ENCODE measurements around the gene TFR2.
"Not testable (repeated sequence)": the region's sequence is repeated elsewhere in the genome, so short reads cannot be mapped to it uniquely, and the experiment has no call there.

The TFR2 gene

DNA sequence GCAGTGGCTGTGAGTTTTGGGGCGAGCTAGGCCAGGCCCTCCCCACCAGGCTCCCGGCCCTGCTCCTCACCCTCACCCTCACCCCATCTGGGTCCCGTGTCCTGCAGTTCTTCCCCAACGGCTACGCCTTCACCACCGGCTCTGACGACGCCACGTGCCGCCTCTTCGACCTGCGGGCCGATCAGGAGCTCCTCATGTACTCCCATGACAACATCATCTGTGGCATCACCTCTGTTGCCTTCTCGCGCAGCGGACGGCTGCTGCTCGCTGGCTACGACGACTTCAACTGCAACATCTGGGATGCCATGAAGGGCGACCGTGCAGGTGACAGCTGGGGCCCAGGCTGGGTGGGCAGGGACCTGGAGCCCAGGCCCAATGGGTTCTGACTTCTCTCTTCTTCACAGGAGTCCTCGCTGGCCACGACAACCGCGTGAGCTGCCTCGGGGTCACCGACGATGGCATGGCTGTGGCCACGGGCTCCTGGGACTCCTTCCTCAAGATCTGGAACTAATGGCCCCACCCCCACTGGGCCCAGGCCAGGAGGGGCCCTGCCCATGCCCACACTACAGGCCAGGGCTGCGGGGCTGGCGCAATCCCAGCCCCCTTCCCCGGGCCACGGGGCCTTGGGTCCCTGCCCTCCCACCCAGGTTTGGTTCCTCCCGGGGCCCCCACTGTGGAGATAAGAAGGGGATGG lies 37.1 kb upstream of the TFR2 start:
- DNase-seq, result no peak

- no peak for DNase-seq
Measured at GRCh38 chr7:100677308-100678267, 36.2 kb upstream of the TFR2 start.

DNA sequence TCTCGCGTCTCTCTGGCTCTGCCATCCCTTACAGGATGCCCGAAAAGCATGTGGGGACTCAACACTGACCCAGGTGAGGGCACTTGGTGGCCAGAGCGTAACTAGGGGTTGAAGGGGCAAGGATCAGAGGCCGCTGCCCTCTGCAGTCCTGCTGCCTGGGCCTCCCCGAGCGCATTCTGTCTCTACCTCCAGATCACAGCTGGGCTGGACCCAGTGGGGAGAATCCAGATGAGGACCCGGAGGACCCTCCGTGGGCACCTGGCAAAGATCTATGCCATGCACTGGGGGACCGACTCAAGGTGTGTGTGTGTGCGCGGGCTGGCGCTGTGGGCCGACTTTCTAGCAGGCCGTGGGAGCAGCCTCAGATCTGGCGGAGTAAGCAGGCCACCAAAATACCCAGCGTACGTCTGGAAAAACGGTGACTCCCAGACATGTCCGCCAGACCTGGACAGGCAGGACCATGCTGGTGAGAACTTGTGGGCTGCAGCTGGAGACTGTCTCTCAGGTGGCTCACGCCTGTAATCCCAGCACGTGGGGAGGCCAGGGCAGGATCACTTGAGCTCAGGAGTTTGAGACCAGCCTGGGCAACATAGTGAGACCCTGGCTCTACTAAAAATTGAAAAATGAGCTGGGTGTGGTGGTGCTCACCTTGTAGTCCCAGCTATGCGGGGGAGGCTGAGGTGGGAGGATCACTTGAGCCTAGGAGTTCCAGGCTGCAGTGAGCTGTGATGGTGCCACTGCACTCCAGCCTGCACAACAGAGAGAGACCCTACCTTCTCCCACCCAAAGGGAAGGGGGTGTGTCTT lies 35.4 kb upstream of the TFR2 start:
- DNase-seq, result no peak

DNA sequence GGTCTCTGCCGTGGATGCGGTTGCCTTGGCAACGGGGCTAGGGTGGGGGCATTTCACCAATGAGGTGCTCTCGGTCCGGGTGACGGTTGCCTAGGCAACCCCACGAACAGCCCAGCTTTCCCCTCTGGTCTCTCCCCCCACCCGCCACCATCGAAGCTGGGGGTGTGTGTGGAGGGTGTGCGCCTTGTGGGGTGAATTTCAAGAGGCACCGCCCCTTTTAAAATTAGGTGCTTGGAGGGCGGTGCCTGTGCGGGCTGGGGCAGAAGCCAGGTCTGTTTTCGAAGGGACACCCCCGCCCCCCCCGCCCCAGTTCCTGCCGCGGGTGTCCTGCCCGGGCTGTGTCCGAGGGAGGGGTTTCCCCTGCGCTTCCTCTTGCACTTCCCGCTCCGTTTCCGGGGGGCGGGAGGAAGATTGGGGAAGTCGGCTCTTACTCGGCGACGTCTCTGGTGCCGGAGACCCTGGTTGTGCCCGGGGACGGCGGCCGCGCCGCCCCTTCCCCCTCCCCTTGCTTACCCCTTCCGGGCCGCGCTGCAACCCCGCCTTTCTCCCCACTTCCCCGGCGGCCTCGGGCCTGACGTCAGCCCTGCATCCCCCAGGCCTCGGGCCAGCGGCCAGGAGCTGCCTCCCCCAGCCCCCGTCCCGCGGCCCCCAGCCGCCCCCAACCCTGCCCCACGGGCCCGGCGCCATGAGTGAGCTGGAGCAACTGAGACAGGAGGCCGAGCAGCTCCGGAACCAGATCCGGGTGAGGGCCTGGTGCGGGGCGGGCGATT lies 34.4 kb upstream of the TFR2 start:
- peak; percentile 77 to 85 (median 84) for DNase-seq

- DNase-seq, result no peak
Measured at GRCh38 chr7:100675105-100675451, 33.7 kb upstream of the TFR2 start.

DNA sequence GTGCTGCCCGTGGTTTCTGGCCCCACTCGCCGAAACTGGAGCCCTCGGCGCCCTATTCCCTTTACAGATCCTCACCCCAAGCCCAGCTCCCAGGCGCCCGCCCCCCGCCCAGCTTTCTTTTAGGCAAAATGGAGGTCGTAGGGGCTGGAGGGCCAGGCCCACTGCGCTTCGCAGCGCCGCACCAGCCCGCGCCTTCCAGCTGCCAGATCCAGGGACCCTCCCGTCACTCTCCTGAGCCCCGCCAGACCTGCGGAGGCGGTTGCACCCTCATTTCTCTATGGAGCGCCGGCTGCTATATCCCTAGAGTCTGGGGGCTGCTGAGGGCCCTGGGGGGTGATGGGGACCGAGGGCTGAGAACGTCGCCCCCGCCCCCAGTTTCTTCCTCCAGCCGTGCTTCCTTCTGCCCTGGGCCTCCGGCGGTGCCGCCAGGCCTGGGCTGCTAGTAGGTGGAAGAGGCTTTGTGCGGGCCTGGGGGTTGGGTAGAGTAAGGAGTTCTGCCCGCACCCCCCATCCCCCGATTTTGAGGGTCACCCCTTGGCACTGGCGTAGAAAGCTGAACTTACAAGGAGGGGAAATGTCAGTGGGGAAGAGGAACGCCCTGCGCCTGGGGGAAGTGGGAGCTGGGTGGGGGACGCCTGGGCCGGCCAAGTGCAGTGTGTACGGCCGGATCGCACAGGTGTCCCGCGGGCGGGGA lies 33.2 kb upstream of the TFR2 start:
- peak; percentile 24 to 71 (median 62) for DNase-seq

DNA sequence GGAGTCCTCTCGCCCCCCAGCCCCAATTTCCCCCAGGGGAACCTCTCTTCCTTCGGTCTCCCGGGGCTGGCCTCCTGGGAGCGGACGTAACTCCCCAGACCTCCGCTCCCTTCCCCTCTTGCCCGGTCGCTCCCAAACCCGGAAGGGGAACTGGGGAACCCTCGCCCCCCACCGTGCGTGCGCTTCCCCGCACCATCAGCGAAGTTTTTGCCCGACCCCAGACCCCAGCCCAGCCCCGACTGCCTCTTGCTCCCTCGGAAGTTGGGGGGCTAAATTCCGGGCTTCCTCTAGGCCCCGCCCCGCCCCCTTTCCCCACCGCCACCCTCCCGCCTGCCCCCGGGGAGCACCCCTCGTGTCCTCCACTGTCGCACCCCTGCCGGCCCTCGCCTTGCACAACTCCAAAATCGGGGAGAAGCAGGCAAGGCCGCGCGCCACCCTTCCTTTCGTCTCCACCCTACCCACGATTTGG lies 32.6 kb upstream of the TFR2 start:
- DNase-seq, result peak; percentile 37 to 76 (median 68)

GRCh38 chr7:100673302-100673941 lies 32.1 kb upstream of the TFR2 start, which contains the start of gene GNB2:
Gene GNB2, plus strand, starts transcription at chr7:100673740. Its CDS starts 2,526 bp downstream, at chr7:100676266.
- DNase-seq, result peak; percentile 99 to 100 (median 99)

DNA sequence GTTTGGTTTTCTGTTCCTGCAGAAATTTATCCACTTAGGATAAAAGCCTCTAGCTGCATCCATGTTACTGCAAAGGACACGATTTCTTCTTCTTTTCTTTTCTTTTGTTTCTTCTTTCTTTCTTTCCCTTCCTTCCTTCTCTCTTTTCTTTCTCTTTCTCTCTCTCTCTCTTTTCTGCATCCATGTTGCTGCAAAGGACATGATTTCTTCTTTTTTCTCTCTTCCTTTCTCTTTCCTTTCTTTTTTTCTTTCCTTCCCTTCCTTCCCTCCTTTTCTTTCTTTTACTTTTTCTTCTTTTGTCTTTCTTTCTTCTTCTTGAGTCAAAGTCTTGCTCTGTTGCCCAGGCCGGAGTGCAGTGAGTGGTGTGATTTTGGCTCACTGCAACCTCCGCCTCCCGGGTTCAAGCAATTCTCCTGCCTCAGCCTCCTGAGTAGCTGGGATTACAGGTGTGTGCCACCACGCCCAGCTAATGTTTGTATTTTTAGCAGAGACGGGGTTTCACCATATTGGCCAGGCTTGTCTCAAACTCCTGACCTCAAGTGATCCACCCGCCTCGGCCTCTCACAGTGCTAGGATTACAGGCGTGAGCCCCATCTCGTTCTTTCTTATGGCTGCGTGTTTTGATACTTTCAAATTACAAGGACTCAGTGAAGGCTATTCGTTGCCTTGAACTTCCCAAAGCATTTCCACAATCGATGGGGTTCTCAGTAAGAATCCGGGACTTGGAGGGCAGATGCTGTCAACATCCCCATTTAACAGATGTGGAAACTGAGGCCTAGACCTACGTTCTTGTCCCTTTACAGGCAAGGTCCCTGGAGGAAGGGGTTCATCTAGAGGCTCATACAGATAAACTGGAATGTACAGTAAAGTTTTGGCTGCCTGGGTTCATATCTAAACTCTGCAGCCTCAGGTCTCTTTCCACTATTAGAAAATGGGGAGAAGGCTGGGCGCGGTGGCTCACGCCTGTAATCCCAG lies 30.3 kb upstream of the TFR2 start:
- no peak for DNase-seq

DNA sequence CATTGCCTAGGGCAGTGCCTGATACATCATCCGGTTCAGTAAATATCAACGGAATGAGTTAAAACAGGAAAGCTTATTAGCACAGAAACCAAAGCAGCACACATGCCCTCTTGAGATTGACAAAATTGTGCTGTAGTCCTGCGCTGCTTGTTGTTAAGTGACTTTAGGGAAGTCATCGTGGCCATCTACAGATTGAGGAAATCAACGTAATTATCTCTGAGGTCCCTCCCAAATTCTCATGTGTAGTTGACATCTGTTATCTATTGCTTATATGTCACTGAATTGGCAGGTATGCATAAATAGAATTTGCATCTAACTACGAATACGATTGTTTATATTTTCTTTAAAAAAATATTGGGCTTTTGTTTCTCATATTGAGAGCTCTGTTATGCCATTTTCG lies 28.7 kb upstream of the TFR2 start:
- peak in 2 of 4 experiments; percentile 29 to 37 for DNase-seq

DNA sequence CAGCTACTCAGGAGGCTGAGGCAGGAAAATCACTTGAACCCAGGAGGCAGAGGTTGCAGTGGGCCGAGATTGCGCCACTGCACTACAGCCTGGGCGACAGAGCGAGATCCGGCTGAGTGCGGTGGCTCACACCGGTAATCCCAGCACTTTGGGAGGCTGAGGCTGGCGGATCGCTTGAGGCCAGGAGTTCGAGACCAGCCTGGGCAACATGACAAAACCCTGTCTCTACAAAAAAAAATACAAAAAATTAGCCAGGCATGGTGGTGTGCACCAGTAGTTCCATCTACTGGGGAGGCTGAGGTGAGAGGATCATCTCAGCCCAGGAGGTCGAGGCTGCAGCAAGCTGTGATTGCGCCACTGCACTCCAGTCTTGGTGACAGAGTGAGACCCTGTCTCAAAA lies 27.8 kb upstream of the TFR2 start:
- DNase-seq, result not testable (repeated sequence)

- no peak for DNase-seq
Measured at GRCh38 chr7:100668069-100668449, 26.7 kb upstream of the TFR2 start.

- DNase-seq, result no peak
Measured at GRCh38 chr7:100667331-100668068, 26.1 kb upstream of the TFR2 start.

- no peak for DNase-seq
Measured at GRCh38 chr7:100665168-100665726, 23.9 kb upstream of the TFR2 start.

DNA sequence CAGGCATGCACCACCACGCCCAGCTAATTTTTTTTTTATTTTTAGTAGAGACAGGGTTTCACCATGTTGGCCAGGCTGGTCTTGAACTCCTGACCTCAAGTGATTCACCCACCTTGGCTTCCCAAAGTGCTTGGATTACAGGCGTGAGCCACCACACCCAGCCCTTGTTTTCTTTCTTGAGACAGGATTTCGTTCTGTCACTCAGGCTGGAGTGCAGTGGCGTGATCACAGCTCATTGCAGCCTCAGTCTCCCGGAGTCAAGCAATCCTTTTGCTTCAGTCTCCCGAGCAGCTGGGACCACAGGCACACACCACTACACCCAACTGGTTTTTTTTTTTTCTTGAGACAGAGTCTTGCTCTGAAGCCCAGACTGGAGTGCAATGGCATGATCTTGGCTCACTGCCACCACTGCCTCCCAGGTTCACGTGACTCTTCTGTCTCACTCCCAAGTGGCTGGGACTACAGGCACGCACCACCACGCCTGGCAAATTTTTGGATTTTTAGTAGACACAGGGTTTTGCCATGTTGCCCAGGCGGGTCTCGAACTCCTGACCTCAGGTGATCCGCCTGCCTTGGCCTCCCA lies 20.9 kb upstream of the TFR2 start:
- DNase-seq, result not testable (repeated sequence)

GRCh38 chr7:100655908-100656674 lies 14.7 kb upstream of the TFR2 start, which contains the start of gene ACTL6B:
Gene ACTL6B, minus strand, starts transcription at chr7:100656448. Its CDS starts 94 bp downstream, at chr7:100656354.
- DNase-seq, result peak; percentile 65 to 89 (median 73)

Measured in suppressor macrophage (primary cell).